Measurements from ENCODE around the gene CRIM1.

Gene CRIM1

GRCh38 chr2:36415381-36416022, 59.9 kb downstream of the CRIM1 start:
- ATAC-seq (ENCODE audit: insufficient read depth, low read depth): no peak
- DNase-seq: no peak
- Histone ChIP-seq H2AFZ (ENCODE audit: low read depth, low read length) (no peak overlapping the region), H3K4me3 (ENCODE audit: low read depth in 1 of 2, low read length in 2 of 2) (no peak overlapping the region), H3K4me2 (ENCODE audit: insufficient read depth, low read length) (no peak overlapping the region), H3K27ac (ENCODE audit: low read length) (no peak overlapping the region), H3K9me3 (ENCODE audit: insufficient read depth, low read length, severe bottlenecking) (no peaks in the 10 kb centered on the region), H3K79me2 (ENCODE audit: insufficient read depth, low read length) (no peaks in the 10 kb centered on the region), H3K4me1 (ENCODE audit: insufficient read depth, low read length) (no peaks in the 10 kb centered on the region), H3K36me3 (ENCODE audit: insufficient read depth, low read length) (no peaks in the 10 kb centered on the region), H3K9ac (ENCODE audit: low read depth, low read length) (no peak overlapping the region), H4K20me1 (ENCODE audit: insufficient read depth, low read length) (no peaks in the 10 kb centered on the region), H3K27me3 (ENCODE audit: insufficient read depth, low read length, poor library complexity) (peaks cover under 1% of the 10 kb centered on the region)
- no peak for TF ChIP-seq CTCF (IDR thresholded peaks at IDR 0.05; ENCODE audit: borderline replicate concordance, extremely low read depth, low read length, poor library complexity, severe bottlenecking)
- TF ChIP-seq EZH2 (IDR thresholded peaks at IDR 0.05; ENCODE audit: borderline replicate concordance, low read depth, low read length, severe bottlenecking): no peak

- H3K27me3 ChIP-seq (ENCODE audit: insufficient read depth, low read length, poor library complexity): peaks cover 4% of the 10 kb centered on the region
- H2AFZ ChIP-seq (ENCODE audit: low read depth, low read length): no peak overlapping the region
- H3K36me3 ChIP-seq (ENCODE audit: insufficient read depth, low read length): no peaks in the 10 kb centered on the region
- no peak overlapping the region for H3K9ac ChIP-seq (ENCODE audit: low read depth, low read length)
- H3K4me1 ChIP-seq (ENCODE audit: insufficient read depth, low read length): no peaks in the 10 kb centered on the region
- no peaks in the 10 kb centered on the region for H3K9me3 ChIP-seq (ENCODE audit: insufficient read depth, low read length, severe bottlenecking)
- H3K79me2 ChIP-seq (ENCODE audit: insufficient read depth, low read length): no peaks in the 10 kb centered on the region
- TF ChIP-seq EZH2 (IDR thresholded peaks at IDR 0.05; ENCODE audit: borderline replicate concordance, low read depth, low read length, severe bottlenecking) (no peak), CTCF (IDR thresholded peaks at IDR 0.05; ENCODE audit: borderline replicate concordance, extremely low read depth, low read length, poor library complexity, severe bottlenecking) (no peak)
- ATAC-seq (ENCODE audit: insufficient read depth, low read depth) (no peak), DNase-seq (no peak)
- H3K27ac ChIP-seq (ENCODE audit: low read length): no peak overlapping the region
- no peak overlapping the region for H3K4me3 ChIP-seq (ENCODE audit: low read depth in 1 of 2, low read length in 2 of 2)
- H3K4me2 ChIP-seq (ENCODE audit: insufficient read depth, low read length): no peak overlapping the region
- no peaks in the 10 kb centered on the region for H4K20me1 ChIP-seq (ENCODE audit: insufficient read depth, low read length)
These were observed 61.0 kb downstream of the CRIM1 start for GRCh38 chr2:36416370-36417165.

GRCh38 chr2:36420569-36421181, 65.1 kb downstream of the CRIM1 start:
- H3K4me3 ChIP-seq (ENCODE audit: low read depth in 1 of 2, low read length in 2 of 2): no peak overlapping the region
- no peaks in the 10 kb centered on the region for H3K4me1 ChIP-seq (ENCODE audit: insufficient read depth, low read length)
- no peak overlapping the region for H2AFZ ChIP-seq (ENCODE audit: low read depth, low read length)
- no peaks in the 10 kb centered on the region for H4K20me1 ChIP-seq (ENCODE audit: insufficient read depth, low read length)
- H3K27ac ChIP-seq (ENCODE audit: low read length): no peak overlapping the region
- peaks cover 4% of the 10 kb centered on the region for H3K27me3 ChIP-seq (ENCODE audit: insufficient read depth, low read length, poor library complexity)
- H3K9me3 ChIP-seq (ENCODE audit: insufficient read depth, low read length, severe bottlenecking): no peaks in the 10 kb centered on the region
- H3K9ac ChIP-seq (ENCODE audit: low read depth, low read length): no peak overlapping the region
- DNase-seq (no peak), ATAC-seq (ENCODE audit: insufficient read depth, low read depth) (no peak)
- no peak overlapping the region for H3K4me2 ChIP-seq (ENCODE audit: insufficient read depth, low read length)
- no peak for TF ChIP-seq EZH2 (IDR thresholded peaks at IDR 0.05; ENCODE audit: borderline replicate concordance, low read depth, low read length, severe bottlenecking)
- TF ChIP-seq CTCF (IDR thresholded peaks at IDR 0.05; ENCODE audit: borderline replicate concordance, extremely low read depth, low read length, poor library complexity, severe bottlenecking): no peak
- no peaks in the 10 kb centered on the region for H3K79me2 ChIP-seq (ENCODE audit: insufficient read depth, low read length)
- no peaks in the 10 kb centered on the region for H3K36me3 ChIP-seq (ENCODE audit: insufficient read depth, low read length)

Measured in DND-41 (cell line).